Lower leg skin (tissue), 3 donors: ENCODE measurements around the gene VWC2L.

ENCODE experiments used
- CTCF ChIP-seq, 3 donors: fragments of 450-650 bp; IDR thresholded peaks; one replicate each; pipeline ENCODE4 v1.5.1; 2016; ENCODE audit warnings: antibody characterized with exemption in 3 of 3, mild to moderate bottlenecking in 3 of 3, moderate library complexity in 2 of 3
- POLR2A ChIP-seq, 2 donors: fragments of 450-650 bp; IDR thresholded peaks; one replicate each; pipeline ENCODE4 v1.6.1; 2016 to 2017; ENCODE audit warnings: antibody characterized with exemption in 2 of 2, mild to moderate bottlenecking in 1 of 2, moderate library complexity in 1 of 2

GRCh38 chr2:214382229-214382628, 28.6 kb upstream of the VWC2L start:
- no peak for TF ChIP-seq CTCF (IDR thresholded peaks at IDR 0.05)
- TF ChIP-seq POLR2A (IDR thresholded peaks at IDR 0.05), result no peak
